GM18861 (cell line): ENCODE results near the gene PTPRG.

Experiments
- ATAC-seq: cut with Tn5 transposase; IDR thresholded peaks from one replicate; pipeline ENCODE4 v1.9.1; 2021; ENCODE audit not compliant: unreplicated experiment

PTPRG gene

DNA sequence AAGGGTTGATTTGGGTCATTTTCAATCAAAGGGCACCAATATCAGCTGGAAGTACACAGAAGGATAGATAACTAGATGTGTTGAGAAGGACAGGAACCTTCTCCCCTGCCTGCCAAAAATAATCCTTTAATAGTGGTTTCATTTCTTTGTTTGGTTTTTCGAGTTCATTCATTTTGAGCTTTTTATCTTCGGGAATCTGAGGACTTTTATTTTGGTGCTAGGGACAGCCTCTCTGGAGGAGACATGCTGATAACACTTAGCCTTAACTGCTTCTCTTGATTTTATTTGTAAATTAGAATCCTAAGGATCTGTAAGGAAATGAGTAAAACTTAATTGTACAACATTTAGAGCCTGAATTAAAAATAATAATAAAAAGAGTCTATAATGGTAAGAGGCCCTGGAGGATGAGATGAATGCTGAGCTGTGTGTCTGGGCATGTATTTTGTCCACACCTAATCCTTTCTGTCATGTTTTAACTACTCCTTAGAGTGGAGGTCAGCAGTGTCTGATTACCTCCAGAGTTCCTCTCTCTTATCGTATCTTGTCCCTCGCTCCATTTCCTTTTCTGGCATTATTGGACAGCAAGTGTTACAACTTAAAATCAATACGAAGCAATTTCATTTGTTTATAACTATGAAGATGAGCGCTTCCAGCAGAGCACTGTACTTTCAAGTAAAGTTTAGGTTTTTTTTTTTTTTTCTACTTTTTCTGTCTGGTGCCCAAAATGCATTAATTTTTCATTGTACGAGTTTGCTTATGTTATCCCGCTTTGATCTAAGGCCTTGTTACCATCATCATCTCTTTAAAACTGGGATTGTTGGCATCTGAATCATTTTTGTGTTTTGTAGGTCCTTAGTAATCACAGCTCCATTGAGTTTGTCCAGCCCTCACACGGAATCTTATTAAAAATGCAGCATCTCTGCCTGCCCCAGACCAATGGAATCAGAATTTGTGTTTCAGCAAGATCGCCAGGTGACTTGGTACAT lies 22.8 kb downstream of the PTPRG start:
- ATAC-seq: no peak

DNA sequence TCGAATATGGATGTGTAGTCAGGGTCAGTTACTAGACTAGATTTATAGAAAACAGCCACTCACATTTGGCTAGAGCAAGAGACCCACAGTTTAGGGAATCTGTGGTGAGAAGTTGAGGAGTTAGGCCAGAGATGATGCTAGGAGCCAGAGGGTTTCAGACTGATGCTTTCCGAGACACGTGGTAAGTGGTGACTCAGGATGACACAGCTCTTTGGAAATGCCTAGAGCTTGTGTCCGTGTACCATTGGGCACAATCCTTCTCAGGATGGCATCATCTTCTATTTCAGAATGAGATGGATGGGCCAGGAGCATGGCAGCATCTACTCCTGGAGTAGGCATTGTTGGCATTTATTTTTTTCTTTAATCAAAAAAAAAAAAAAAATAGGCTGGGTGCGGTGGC lies 28.5 kb downstream of the PTPRG start:
- ATAC-seq: no peak

DNA sequence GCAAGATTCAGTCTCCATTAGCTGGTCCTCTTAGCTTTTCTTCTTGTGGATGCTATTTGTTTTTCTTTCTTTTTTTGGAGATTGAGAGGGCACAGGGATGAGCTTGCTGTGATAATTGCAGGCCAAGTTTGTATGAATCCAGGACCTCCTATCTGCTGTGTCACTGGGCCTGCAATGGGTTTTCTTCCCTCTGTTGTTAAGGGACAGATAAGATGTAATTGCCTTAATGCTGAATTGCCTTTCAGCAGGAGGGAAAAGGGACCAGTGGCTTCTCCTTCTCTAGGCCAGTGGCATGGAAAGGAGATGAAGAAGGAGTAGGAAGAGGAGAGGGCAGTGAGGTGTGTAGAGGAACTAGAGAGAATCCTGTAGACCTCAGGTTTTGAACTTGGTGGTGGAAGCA lies 29.9 kb downstream of the PTPRG start:
- no peak for ATAC-seq

DNA sequence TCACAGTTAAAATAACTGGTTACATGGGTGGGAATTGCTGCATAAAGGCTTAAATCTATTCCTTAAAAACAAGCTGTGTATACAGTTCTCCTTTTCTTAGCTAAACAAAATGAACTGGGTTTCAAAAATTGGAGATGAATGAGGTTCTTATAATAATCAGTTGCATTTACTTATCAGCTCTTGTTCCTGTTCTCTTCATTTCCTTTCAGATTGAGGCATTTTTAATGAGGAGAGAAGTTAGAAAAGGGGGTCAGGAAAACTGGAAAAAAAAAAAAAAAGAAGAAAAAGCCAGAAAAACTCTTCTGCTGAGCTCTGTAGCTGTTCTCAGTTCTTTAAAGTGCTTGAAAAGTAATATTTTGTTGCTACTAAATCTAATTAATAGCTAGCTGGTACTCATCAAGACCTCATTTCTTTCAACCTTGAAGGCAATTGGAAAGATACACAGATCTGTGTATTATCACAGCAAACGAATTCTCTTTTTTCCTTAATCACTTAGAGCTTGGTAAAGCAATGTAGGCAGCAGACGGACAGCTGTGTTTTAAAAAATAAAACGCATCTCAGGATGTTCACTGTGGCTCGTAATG lies 32.2 kb downstream of the PTPRG start:
- no peak for ATAC-seq

DNA sequence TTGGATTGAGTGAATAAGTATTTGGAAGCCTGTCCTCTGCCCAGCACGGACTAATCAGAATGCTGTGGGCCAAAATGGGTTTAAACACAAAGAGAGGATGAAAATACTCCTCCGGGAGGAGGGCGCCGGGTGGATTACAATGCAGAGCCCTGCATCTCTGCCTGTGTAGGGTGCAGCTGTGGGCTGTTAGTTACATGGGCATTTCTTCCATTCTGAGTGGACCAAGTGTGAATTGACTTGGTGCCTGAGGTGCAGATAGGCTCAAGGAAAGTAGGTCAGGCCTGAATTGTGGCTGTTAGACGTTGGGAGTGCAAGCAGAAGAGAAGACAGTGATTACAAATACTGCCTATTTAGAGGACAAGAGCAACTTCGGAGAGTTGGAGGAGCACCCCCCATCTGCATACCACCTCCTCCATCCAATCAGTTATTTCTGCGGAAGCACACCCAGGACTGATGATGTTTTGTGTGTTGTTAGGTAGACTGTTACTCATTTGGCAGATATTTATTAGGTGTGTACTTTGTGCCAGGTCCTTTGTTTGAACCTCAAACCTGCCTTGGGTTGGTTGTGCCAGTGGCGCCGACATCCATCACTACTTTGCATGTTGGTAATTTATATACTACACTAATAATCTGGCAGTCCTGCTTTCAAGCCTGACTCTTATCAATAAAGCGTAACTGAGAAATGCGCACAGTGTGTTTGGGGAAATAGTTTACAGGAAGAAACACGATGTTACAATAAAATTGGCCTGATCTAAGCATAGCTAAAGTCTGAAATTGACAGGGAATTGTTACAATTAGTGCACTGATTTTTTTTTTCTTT lies 33.0 kb downstream of the PTPRG start:
- no peak for ATAC-seq

DNA sequence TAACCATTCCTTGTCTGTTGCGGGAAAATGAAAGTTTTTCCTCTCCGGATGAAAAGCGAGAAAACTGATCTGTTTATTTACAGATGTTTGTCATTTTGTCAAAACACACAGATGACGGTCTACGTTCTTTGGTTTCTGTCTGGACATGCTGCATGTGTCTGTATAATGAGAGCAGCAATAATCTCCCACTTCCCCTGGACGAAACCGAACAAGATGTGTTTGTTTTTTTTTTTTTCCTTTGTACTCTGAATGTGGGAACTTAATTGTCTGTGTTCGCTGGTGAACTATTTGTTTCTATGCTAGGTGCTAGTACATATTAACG lies 33.6 kb downstream of the PTPRG start:
- ATAC-seq: no peak

DNA sequence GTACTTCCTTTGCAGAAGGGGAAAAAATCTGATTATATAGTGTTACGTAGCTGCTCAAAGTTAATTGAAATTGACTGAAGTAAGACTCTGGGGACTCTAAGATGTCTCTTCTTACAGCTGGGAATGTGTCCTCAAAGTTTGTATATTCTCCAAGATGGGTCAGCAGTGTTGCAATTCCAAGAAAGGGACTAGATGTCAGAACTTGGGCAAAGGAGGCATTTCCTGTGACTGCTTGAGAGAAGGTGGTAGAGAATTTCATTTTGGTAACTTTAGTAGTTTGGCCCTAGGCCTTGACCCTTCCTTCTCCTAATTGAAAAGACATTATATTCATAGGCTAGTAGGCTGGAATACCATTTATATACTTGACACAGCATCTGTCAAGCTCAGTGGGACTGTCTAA lies 33.9 kb downstream of the PTPRG start:
- no peak for ATAC-seq

DNA sequence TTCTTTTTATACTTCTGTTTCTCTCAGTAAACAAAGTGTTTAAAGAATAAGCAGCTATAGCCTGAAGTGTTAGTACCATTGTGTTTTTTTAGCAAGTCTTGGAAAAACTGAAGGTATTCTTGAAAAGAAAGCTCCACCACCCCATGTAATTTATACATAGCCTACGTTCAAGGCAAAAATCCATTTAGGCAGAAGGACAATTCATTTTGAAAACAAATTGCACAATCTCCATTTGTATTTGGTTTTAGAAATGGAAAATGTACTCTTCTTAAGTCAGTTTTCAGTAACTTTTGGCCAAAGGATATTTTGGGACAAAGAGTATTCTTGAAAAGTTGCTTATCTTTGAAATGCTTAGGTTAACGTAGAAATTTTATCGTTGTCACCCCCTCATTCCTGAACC lies 34.5 kb downstream of the PTPRG start:
- ATAC-seq: no peak

DNA sequence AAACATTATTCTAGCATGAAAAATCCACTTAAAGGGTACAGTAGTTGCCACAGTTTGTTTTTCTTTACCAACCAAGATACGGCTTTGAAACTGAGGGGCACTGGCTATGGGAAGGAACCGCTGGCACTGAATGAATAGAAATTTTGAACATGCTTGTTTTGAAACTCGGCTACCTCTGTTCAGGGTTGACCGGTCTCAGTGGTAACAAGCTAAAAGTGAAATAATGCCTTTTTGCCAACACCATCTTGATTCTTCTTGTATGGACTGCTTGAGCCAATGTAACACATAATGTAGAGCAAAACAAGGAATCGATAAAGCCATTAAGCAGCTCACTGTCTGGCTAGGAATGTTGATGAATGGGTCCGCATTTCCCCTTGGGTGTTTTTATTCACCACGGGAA lies 36.5 kb downstream of the PTPRG start:
- ATAC-seq: no peak

DNA sequence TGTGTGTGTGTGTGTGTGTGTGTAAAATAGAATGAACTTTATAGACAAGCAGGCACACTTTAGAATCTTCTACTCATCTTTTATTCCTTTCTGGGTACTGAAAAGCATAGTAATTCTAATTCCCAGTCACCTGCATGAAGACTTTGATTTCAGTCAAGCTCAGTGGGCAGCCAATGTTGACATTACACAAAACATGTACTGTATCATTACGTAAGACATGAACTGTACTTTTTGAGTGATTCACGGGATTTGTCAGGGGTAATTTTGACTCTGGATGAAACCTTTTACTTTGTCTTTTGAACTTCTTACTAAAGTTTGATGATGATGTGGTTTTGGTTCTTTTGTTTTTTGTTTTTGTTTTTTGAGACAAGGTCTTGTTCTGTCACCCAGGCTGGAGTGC lies 38.8 kb downstream of the PTPRG start:
- ATAC-seq: no peak

DNA sequence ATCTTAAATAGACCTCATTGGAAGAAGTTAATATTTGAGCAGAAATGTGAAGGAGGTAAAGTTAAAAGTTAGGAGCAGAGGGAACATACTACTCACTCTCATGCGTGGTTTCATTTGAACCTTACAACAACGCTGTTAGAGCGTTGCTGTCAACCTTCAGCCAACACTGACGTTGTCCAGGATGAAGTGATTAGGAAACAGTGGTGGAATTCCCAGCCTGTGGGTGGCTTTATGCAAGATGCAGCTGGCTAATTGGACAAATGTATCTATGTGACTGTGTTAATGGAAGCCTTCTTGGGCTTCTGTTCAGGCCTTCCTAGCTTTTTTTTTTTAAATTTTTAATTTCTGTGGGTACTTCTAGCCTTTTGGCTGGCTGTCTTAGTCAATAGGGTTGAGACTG lies 40.5 kb downstream of the PTPRG start:
- no peak for ATAC-seq

DNA sequence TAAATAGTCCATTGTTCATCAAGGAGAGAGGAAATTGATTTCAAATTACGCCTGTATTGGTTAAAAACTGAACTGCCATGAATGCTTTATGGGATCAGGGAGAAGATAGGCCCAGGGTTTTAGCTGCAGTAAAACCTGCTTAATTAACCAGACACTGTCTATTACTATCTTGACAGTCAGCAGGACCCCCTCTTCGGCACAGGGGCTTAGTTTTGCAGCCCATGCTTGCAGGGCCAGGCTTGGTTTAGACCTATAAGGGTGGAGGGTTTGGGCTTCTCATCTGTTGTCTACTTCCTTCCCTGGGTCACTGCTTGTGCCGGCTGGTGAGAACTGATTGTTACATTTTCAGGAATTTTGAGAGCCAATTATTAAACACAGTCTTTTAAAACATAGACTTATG lies 41.1 kb downstream of the PTPRG start:
- no peak for ATAC-seq

DNA sequence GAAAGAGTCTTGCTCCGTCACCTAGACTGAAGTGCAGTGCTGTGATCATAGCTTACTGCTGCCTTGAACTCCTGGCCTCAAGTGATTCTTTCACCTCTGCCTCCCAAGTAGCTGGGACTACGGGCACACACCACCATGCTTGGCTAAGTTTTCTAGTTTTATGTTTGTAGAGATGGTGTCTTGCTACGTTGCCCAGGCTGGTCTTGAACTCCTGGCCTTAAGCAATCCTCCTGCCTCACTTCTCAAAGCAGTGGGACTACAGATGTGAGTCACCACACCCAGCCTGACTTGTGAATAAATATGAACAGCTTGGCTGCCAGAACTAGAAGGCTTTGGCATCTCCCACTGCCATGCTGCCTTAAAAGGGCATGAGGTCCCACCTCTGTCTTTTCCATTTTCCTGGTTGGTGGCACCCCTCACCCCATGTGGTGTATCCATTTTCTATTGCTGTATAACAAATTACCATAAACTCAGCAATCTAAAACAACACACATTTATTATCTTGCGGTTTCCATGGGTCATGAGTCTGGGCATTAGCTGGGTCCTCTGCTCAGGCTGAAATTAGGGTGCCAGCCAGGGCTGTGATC lies 44.3 kb downstream of the PTPRG start:
- ATAC-seq: no peak

DNA sequence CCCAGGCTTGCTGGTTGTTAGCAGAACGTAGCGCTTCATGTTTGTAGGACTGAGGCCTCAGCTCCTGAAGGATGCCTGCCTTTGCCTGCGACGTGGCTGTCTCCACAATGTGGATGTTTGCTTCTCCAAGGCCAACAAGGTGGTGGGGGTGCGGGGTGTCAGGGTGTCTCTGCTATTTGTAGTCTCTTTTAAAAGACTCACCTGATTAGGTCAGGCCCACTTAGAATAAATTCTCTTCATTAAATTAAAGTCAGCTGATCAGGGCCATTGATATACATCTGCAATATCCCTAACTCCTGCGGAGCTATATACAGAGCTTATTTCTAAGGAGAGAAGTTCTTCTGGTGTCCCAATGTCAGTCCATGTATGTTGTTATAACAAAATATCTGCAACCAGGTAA lies 44.8 kb downstream of the PTPRG start:
- no peak for ATAC-seq

DNA sequence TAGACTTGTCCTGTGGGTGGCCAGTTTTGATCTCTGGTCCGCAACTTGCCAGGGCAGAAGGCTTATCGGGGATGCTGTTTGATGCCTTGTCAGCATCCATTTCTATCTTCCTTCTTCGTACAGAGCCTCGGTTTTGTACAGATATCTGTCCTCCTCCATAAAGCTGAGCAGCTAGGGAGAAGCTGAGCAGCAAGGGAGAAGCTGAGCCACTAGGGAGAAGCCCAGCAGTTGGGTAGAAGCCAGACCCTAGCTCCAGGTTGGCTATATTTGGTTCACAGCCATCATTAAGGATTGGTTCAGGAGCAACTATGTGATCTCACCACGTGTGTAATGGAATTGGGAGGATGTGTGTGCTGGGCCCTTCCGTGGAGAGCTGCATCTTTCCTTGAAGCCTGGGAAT lies 46.7 kb downstream of the PTPRG start:
- ATAC-seq: no peak

DNA sequence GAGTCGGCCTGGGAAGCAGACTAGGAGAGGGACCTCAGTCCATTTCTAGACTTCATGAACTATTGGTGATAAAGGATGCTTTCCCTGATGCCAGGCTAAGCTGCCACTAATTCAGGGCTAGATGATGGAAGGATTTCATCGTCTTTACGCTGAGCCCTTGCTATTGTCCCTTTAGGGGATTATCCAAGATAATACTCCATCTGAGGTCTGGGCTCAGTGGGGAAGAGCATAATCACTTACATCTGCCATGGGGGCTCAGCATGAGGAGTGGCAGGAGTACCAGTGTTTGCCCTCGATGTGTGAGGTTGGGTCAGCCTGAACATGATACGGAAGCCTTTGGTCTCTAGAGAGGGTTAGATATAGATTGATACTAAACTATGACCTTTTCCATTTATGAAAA lies 47.3 kb downstream of the PTPRG start:
- ATAC-seq: no peak

DNA sequence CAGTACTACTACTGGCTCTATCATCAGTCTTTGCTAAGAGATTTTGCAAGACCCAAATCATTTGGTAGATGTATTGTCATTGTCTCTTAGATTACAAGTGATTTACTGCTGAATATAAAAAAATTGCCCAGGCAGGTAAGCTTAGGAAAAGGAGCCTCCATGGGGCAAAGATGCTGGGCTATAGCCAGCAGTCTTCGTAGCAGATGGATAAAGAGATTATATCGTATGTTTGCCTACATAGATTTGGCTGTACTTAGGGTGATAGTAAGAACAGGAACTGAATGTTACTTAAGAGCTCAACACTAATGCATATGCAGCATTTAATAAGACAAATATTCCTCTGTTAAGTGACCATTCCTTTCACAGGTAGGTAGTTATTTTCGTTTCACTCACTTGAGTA lies 48.9 kb downstream of the PTPRG start:
- ATAC-seq: no peak

DNA sequence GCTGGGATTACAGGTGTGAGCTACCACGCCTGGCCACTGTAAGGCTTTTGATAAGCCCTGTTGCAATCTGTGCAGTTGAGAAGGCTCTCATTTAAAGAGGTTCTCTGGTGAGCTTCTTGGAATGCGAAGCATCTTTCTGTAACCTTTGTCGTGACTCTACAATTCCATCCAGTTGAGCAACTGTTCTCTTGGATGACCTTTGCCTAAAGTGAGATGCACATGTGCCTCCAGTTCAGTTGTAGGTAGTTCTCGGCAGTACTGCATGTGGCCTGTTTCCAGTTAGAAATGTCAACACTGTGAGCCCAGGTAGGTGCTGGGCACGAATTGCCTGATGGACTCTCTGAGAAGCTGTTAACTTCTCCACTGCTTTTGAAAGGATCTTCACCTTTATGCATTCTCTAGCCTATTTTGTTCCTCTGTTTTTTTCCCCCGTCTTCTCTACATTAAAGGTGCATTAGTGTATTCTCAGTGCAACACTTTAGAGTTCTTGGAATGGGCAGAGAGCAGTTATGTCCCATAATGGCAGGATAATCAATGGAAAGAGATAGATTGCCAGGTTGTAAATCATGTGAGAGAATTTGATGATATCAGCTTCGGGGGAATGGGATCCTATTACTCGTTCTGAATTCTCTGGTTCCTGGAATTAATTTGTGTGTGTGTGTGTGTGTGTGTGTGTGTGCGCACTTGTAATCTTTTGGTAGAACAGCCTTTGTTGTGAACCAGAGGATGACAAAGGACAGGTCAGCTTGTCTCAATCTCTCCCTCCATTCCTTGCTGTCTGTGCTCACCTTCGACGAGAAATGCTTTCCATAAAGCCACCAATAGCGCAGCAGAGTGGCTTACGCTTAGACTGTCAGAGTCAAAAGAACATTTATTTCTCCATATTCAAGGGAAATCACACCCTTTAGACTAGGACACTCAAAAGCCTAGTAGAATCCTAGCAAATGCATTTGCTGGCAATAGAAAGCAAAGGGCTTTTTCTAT lies 51.1 kb downstream of the PTPRG start:
- no peak for ATAC-seq

DNA sequence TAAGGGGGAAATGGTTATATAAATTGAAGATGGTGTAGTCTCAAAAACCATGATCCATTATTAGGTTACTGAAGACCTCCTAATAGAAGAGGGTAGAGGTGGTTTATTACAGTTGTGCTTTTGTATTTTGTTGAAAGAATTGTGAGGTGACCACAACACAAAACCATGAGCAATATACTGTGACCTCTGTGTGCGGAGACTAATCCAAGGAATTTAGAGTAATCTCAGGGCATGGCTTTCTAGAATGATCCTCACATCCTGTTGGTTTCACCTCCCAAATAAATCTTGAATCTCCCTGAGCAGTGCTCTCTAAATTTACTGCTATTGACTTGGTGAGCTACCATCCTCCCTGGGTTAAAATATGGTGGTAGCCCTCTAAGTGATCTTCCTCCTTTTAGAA lies 52.3 kb downstream of the PTPRG start:
- ATAC-seq: no peak

DNA sequence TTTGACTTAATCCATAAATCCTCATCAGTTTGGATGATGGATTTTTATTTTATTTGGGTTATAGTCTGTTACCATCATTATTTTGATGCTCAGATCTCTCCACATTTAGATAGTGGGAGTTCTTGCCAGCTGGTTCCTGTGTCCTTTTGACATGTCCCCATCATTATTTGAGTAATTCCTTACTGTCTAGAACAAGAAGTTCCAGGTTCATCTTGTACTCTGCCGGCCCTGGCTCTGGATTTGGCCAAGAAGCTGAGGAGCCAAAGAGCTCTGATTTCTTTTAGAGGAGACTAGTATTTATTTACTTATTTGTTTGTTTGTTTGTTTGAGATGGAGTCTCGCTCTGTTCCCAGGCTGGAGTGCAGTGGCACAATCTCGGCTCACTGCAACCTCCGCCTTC lies 54.3 kb downstream of the PTPRG start:
- ATAC-seq: no peak
